HG03139 (cell line): Measurements from ENCODE around the gene WDR64.
"Not testable (repeated sequence)": the region's sequence is repeated elsewhere in the genome, so short reads cannot be mapped to it uniquely, and the experiment has no call there.

ENCODE experiments used
- ATAC-seq: cut with Tn5 transposase; IDR thresholded peaks from one replicate; pipeline ENCODE4 v1.9.1; 2021; ENCODE audit not compliant: unreplicated experiment

Gene WDR64

DNA sequence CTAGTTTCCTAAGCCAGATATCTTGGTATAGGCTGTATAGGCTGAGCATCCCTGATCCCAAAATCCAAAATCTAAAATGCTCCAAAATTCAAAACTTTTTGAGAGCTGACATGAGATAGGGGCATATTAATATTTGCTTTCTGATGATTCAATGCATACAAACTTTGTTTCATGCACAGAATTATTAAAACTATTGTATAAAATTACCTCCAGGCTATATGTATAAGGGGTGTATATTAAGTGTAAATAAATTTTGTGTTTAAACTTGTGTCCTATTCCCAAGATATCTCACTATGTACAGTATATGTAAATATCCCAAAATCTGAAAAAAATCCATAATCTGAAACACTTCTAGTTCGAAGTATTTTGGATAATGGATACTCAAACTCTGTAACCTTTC, 2.6 kb downstream of the WDR64 start:
- ATAC-seq = no peak

- no peak for ATAC-seq
Measured at GRCh38 chr1:241658081-241658793, 6.2 kb downstream of the WDR64 start.

GRCh38 chr1:241659016-241659415, 6.9 kb downstream of the WDR64 start:
- ATAC-seq = not testable (repeated sequence)

DNA sequence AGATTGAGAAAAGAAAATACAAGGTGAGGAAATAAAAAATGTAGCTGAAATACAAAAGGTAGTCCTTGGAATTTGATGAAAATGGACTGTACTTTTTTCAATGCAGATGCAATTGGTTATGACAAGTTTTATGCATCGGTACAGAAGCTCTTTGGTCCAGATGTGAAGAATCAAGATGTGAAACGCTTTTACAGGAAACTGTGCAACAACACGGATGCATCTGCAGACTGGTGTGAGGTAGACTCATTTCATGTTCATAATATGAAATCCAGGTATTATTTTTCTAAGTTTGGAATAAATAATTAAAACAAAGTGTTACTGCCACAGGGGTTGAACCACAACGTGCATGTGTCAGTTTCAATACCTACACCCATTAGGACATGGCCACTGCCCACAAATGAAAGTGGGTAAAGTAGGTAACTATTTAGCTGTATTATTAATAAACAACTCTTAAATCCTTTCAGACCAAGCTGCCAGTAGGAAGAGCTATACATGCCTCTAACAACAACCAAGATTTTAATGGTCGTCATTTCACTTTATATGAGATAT, 8.4 kb downstream of the WDR64 start:
- ATAC-seq = no peak

DNA sequence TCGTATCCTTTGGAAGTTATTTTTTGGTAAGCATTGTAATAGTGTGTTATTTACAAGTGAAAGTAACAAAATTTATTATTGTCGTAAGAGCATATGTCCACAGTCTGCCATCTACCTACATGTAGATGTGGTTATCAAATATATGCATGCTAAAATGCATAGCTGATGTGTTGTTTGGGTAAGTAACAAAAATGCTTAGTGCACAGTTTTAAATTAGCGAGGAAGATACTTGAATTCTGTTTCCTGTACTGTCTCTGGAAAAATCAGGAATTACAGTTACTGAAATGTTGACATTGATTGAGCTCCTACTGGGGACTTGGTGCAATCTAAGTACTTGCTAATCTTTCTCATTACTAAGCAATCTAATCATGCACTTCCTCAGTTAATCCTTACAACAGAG, 14.3 kb downstream of the WDR64 start:
- no peak for ATAC-seq

- ATAC-seq = no peak
Measured at GRCh38 chr1:241672301-241672700, 20.2 kb downstream of the WDR64 start.

- ATAC-seq = no peak
Measured at GRCh38 chr1:241674805-241675384, 22.8 kb downstream of the WDR64 start.

- ATAC-seq = no peak
Measured at GRCh38 chr1:241675983-241676382, 23.9 kb downstream of the WDR64 start.

DNA sequence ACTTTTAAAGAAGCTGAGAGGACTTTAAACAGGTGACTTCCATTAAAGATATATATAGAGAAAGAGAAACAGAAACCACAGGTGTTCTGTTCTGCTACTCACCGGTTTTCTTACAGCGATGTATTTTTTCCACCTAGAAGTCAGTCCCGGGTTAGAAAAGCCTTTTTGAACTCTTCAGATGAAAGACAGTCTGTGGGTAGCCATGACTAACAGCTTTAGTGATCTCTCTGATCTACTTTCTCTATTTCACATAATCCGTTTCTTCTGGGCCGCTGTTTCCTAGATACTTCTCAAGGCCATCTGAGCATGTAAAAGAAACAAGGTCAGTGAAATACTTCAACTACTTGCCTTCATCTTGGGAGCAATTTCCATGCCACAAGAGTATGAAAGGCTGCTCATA, 25.1 kb downstream of the WDR64 start:
- peak; percentile 84 for ATAC-seq

DNA sequence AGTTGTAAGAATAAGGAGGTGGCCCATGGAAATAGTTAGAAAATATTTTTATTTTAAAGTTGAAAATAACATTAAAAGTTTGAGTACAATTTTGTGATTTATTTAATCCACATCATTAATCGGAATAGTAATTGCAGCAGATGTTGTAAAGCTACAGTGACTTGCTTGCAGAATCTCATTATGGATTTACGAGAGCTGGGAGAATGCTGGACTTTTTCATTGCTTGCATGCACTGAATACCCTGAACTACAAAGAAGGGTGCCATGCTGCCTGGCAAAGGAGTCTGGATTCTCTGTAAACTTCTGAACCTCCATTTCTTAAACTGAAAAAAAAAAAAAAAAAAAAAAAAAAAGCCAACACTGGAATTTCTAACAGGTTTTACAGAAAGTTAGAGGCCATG, 26.5 kb downstream of the WDR64 start:
- no peak for ATAC-seq

DNA sequence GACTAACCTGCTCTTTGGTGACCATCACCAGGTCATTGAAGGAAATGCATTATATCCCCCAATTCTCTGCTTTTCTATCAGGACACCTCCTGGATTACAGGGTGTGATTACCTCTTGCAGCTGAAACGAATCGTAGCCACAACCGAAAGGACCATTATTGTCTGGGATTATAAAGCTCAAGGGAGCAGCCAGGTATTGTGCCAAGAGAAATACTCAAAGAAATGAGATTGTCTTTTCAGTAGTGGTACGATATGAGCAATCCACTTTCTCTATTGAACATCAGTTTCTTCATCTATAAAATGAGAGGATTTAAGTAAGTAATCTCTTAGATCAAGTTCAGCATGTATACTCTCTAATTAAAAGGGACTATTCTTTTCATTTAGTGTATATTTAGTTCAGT, 27.3 kb downstream of the WDR64 start:
- no peak for ATAC-seq

DNA sequence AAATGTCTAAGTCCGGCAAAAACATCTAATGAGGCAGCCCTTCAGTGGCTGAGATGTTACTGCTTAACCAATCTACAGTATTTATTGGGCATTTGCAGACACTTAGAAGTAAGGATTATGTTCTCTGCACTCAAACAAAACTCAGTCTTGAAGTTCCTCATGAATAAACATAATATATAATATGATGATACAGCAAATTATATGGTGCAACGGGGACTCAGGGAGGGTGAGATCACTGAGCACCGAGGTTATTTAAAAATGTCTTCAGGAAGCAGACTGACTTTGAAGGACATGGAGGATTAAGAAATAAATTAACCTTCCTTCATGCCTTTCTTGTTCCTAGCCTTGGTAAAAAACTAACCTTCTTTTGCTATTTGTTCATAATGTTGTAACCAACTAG, 27.9 kb downstream of the WDR64 start:
- ATAC-seq = no peak

GRCh38 chr1:241681861-241682448, 29.9 kb downstream of the WDR64 start:
- ATAC-seq = not testable (repeated sequence)

DNA sequence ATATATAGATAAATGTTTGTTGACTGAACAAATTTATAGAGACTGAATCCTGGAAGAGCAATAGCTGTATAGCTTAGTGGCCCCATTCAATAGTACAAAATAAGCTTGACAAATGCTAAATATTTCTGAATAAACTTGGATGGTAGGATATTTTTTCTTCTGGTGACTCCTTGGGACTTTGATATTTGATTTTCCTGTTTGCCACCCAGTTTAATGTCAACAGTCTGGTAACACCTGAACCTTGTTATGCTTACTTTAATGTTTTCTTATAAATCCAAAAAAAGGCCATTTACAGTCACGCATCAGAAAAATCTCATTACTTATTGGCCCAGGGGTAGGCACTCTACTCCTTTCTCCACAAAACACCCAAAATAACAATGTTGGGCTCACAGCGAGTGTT, 30.8 kb downstream of the WDR64 start:
- ATAC-seq = no peak

- ATAC-seq = no peak
Measured at GRCh38 chr1:241684108-241684507, 32.0 kb downstream of the WDR64 start.

DNA sequence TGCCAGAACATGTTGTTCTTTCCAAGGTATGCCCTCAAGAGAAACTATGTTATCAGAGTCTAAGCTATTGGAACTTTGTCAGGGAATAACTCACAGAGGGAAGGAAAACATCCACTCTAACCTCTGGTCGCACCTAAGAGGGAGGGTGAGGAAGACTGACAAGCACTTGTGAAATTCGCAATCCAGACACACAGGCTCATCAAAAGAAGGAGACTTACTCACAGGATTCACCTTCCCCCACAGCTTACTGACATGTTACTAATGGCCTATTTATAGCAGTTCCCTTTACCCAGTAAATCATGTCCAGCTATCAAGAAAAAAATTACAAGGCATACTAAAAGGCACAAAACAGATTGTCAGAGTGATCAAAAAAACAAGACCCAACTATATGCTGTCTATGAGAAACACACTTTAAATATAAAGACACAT, 36.9 kb downstream of the WDR64 start:
- no peak for ATAC-seq

- no peak for ATAC-seq
Measured at GRCh38 chr1:241695246-241696171, 43.4 kb downstream of the WDR64 start.

- ATAC-seq = no peak
Measured at GRCh38 chr1:241696172-241696814, 44.2 kb downstream of the WDR64 start.

DNA sequence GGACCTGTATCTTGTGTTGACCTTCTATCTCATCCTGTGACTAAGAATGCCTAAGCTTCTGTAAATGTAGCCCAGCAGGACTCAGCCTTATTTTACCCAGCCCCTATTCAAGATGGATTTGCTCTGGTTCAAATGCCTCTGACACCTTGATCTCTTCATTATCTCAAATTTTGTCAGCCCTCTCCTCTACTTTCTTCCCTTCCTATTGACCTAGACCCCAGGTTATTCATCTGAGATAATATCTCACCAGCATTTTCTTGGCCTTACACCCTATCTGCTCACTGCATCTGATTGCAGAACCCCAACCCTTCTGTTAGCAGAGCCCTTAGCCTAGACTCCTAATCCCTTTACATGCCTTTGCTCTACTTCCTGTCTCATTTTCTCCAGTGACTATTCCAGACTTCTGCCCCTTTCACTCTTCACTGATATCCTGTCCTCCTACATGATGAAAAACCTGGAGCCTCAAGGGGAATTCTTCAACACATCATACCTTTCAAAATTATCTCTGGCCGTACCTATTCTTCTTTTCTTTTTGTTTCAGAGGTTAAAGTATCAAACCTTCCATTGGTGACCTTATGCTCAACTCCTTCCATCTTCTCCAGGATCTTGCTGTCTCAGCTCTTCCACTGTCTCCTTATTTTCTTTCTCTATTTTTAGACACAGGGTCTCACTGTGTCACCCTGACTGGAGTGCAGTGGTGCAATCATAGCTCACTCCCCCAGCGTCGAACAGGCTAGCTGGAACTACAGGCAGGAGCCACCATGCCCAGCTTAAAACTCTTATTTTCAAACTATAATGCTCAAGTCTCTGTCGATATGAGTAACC, 44.9 kb downstream of the WDR64 start:
- ATAC-seq = no peak

- no peak for ATAC-seq
Measured at GRCh38 chr1:241697640-241698018, 45.5 kb downstream of the WDR64 start.
